Stimulated activated CD8-positive, alpha-beta memory T cell treated with anti-CD3 and anti-CD28 coated beads, Interleukin-12 subunit alpha, Interleukin-12 subunit beta, amount 100 ng/mL, for 1 hour (primary cell): ENCODE data around the gene UGT1A9.
"Not testable (repeated sequence)": the region's sequence is repeated elsewhere in the genome, so short reads cannot be mapped to it uniquely, and the experiment has no call there.

ENCODE experiments used
- DNase-seq: peaks from one replicate; pipeline ENCODE4 v3.0.0-alpha.2; 2020; ENCODE audit warnings: low read depth

UGT1A9 gene

DNA sequence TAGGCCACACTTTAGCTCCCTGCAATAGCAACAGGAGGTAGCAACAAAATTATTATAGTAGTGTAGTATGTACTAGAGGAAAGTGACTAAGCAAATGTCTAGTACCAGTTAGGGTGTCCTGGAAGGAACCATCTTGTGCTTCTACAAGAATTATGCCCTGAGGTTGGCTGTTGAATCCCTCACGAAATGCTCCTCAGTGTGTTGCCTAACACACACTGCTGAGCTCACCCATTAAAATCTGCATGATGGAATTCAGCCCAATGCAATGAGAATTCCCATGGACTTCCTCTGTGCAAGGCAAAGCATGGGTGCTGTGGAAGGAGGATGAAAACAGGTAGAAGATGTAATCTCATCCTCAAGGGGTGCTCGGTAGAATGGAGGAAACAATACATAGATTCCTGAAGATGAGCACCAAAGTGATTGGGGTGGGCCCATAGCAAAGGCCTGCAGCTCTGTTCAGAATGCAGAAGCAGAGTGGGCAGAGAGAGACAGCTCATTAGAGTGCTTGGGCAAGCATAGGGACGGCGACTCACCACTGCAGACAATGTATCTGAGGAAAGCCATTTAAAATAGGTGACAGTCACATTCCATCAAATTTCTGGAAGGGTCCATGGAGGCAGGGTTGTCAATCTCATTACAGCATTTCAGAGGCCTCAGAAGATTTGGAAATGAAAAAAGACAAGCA lies 8.8 kb downstream of the UGT1A9 start:
- no peak for DNase-seq

DNA sequence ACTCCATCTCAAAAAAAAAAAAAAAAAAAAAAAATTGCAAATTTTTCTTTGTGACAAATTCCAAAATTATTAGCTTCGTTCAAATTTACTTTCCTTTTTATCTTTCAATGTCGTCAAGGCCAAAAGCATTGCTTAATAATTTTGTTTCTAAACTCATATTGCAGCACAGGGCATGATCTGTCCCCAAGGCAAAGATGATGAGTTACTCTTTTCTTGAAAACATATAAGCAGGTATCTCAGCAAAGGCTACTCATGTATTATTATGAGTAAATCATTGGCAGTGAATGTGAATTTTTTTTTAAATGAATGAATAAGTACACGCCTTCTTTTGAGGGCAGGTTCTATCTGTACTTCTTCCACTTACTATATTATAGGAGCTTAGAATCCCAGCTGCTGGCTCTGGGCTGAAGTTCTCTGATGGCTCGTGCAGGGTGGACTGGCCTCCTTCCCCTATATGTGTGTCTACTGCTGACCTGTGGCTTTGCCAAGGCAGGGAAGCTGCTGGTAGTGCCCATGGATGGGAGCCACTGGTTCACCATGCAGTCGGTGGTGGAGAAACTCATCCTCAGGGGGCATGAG lies 9.9 kb downstream of the UGT1A9 start, which contains the start of gene UGT1A7:
UGT1A7 (plus strand) TSS at position 381 of the 579 bp plus-strand sequence; CDS start at position 418, 37 bp downstream.
- DNase-seq: no peak

DNA sequence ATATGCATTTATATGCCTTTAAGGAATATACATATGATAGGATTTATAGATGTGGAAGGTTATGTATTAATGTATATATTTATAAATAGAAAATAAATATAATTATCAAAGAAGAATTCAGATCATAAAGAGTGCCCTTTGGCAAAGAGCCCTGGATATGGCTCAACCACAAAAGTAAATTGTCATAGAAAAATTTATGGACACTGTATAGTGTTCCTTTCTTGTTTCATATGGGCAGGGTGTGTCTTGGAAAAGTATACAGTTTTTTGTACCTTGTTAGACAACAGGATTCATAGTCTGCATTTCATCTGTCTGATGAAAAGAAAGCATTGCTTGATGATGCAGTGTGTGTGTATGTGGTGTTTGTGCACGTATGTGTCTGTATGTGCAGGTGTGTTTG lies 12.9 kb downstream of the UGT1A9 start:
- no peak for DNase-seq

DNA sequence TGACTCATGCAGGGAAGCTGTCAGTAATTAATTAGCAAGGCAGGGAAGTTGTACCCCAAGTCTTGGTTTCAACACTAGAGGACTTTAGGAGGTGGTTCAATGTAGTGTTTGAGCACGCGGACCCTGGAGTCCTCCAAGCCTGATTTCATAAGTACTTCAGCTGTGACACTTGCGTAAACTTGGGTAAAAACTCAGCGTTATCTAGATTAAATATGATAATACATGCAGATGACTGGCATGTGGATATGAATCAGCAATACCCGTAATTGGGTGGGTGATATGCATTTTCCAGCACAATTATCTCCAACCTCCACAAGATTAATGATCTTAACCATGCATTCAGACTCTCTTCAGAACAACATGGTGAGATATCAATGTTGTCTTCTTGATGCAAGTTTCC lies 15.2 kb downstream of the UGT1A9 start:
- DNase-seq: no peak

DNA sequence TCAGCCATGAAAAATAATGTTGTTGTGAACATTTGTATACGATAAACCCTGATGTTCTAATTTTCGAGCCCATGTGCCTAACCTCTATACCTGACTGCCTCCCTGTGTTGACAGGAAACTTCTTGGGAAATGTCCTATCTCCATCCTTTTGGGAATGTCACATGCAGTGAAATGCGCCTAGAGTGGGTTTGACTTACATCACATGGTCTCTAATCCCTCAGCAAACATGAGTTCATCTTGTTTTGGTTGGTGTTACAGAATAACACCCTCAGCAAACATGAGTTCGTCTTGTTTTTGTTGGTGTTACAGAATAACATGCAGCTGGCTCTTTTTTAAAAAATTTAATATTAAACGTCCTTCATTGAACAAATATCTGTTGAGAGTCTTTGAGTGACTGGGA lies 16.6 kb downstream of the UGT1A9 start:
- DNase-seq: no peak

DNA sequence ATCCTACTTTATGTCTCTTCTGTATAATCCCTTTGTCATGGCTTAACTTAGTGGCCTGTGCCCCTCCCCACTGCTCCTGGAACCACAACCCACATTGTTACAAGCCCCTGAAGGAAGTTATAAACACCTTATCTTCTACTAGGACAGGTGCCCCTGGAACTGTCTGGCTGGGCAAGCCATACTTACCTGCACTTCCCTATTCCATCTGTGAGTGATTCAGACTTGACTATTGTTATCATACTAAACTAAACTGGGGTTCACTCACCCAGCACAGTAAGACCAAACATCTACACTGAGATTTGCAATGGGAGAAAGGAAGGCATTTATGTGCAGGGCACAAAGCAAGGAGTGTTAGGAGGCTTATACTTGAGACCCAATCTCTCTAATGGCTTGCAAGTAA lies 17.3 kb downstream of the UGT1A9 start:
- DNase-seq: no peak

DNA sequence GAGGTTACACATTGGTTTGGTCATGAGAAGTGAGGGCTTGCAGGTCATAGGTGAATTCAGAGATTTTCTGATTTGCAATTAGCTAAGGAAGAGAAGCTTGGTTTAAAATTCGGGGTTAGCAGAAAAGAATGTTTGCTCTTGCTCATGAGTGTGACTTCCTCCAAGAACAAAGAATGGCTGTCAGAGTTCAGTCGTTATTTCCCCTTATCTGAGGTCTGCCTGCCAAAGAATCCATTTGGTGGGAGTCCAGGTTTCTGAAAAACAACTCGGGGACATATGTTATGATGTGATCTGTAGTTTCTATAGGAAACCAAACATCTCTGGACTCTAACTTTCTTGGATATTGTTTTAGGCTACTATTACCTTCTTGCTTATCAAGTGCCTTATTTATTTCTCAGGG lies 17.8 kb downstream of the UGT1A9 start:
- DNase-seq: no peak

DNA sequence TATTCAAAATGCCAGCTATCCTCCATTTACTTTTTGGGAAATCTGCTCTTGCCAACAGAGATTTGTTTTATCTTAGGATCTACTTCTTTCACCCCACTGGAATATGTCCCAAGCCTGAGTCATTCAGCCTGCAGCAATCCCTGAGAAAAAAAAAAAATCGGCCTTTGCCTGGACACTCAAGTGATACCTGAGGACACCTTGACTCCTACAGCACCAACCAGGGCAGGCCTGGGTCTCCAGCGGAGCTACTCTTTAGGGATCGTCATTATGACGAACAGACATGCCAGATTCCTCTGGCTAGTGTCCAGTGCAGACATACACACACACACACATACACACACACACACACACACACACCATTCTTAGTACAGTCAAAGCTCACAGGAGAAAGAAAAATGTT lies 18.7 kb downstream of the UGT1A9 start:
- DNase-seq: no peak

DNA sequence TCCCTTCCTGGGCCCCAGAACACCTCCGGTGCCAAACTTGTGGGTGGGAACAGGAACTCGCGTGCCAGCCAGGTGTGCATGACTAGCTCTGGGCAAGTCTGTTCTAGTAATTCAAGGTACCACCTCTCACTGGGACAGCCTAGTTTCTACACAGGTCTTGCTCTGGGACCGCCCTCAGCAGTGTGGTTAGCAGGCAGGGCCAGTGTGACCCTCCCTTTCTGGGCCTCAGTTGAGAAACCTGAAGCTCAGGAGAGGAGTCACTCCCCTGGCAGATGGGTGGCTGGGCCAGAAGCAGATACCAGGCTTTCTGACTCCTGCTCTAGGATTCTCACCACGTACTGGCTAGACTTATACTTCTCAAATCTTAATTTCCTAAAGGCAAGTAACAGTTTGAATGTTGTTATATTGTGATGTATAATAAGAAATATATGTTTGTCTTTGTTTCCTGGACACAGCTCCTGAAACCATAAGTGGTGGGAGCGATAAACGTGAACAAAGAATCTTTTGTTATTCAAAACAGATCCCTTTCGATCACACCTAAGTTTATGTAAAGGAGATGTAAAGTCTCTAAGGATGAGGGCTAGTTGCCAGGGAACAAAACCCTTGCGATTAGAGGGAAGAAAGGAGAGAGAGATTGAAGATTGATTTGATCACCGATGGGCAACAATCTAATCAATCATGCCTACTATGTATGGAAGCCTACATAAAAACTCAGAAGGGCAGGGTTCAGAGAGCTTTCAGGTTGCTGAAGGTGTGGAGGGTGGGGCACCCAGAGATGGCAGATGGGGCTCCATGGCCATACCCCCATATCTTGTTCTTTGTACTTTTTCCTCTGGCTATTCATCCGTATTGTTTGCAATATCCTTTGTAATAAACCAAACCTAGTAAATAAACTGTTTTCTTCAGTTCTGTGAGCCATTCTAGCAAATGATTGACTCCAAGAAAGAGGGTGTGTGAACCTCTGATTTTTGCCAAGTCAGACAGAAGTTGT lies 20.0 kb downstream of the UGT1A9 start:
- DNase-seq: no peak

DNA sequence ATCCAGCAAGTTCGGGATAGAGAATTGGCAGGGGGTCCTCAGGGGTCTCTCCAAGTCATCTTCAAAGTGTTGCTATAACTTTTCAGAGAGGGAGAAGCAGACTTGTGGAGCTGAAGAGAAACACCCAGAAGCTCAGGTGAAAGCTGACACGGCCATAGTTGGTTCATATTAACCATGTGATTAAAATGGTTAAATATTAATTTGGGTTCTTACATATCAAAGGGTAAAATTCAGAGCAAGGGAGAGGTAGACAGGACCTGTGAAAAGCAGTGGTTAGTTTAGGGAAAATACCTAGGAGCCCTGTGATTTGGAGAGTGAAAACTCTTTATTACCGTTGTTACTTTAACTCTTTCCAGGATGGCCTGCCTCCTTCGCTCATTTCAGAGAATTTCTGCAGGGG lies 20.9 kb downstream of the UGT1A9 start, which contains the start of gene UGT1A6:
UGT1A6 (plus strand) TSS at position 243 of the 400 bp plus-strand sequence; CDS start at position 358, 115 bp downstream.
- DNase-seq: no peak

DNA sequence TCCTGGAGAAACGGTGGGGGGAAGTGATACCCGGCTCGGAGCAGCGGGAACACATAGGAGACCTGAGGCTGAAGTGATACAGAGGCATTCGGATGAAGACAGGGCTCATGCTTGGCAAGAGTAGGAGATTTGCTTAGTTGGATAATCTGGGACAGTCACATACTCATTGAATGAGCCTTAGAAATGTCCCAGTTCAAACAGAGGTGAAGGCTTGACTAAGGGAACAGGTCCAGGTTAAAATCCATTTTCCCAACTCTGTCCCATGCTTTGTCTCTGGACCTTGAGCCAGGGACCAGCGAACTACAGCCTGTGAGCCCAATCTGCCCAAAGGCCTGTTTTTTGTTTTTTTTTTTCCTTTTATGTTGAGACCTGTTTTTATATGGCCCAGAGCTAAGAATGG lies 22.3 kb downstream of the UGT1A9 start:
- DNase-seq: no peak

DNA sequence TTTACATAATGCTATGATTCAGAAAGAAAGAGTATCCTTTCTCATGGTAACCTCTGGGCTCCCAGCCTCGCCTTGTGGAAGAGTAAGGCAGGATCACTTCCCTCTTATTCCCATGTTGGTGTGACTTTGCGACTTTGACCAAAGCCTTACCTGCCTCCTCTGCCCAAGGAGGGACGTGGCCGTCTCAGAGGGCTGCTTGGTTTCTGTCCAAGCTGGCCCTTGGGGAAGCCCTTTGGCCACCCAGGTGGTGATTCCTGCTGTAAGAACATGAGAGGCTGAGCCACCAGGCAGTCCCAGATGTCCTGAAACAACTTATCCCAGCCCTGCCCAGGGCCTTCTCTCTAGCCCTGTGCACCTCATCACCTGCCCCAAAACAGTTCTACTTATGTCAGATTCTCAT lies 27.0 kb downstream of the UGT1A9 start:
- no peak for DNase-seq

DNA sequence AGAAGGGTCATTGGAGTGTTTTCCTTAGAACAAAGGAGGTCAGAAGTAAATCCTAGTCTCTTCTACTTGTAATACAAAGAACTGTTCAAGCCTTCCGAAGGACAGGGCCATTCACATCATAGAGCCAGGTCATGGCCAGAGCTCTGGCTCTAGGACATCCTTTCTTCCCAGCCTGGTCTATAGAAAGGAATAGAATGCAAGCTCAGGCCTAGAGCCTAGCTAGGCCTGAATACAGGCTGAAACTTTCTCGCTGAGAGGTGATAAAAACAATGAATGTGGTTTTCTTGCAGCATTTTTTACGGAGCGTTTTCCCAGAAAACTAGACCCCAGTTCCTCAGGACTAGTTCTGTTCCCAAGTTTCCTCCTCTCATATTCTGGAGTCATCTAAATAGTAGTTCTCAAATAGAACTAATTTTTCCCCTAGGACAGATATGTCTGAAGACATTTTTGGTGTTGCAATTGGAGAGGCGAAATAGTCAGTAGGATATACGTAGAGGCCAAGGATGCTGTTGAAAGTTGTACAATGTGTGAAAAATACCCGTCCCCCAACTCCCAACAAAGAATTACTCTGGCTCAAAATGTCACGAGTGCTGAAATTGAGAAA lies 27.8 kb downstream of the UGT1A9 start:
- DNase-seq: no peak

DNA sequence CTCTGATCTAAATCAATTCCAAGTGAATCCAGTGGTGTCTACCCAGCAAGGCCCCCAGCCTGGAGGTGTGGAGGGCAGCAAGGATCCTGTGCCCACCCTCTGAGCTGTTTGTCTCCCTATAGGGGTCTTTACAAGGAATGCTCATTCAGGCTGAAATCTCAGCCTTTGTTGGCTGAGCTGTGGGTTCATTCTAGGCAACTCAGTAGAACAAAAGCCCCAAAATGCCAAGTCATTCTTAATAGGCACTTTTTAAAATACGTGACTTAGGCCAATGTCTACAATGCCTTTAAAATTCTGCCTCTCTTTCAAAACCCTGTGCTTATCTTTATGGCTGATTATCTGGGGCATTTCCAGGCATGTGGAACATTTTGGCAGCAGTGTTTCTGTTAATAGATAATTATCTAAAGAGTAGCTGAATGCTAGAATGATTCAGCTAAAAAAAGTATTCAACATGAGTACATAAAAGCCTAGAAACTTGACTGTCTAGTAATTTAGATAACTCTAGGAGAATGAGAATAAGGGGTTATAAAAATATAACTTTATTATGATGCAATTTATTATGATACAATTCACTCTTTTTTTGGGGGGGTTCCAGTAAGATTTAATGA lies 28.4 kb downstream of the UGT1A9 start:
- DNase-seq: no peak

DNA sequence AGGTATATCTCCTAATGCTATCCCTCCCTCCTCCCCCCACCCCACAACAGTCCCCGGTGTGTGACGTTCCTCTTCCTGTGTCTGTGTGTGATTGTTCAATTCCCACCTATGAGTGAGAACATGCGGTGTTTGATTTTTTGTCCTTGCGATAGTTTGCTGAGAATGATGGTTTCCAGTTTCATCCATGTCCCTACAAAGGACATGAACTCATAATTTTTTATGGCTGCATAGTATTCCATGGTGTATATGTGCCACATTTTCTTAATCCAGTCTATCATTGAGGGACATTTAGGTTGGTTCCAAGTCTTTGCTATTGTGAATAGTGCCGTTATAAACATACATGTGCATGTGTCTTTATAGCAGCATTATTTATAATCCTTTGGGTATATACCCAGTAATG lies 29.1 kb downstream of the UGT1A9 start:
- DNase-seq: not testable (repeated sequence)

DNA sequence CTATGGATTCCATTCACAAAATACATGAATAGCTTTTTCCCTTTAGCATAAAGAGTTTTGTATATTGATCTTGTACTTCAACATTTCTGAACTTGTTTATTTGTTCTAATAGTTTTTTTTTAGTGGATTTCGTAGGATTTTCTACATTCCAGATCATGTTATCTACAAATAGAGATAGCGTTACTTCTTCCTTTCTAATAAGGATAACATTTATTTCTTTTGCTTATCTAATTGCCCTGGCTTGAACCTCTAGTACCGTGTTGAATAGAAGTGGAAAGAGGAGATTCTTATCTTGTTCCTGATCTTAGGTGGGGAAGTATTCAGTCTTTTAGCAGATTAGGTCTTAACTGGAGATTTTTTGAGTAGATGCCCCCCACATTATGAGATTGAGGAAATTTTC lies 30.5 kb downstream of the UGT1A9 start:
- no peak for DNase-seq

DNA sequence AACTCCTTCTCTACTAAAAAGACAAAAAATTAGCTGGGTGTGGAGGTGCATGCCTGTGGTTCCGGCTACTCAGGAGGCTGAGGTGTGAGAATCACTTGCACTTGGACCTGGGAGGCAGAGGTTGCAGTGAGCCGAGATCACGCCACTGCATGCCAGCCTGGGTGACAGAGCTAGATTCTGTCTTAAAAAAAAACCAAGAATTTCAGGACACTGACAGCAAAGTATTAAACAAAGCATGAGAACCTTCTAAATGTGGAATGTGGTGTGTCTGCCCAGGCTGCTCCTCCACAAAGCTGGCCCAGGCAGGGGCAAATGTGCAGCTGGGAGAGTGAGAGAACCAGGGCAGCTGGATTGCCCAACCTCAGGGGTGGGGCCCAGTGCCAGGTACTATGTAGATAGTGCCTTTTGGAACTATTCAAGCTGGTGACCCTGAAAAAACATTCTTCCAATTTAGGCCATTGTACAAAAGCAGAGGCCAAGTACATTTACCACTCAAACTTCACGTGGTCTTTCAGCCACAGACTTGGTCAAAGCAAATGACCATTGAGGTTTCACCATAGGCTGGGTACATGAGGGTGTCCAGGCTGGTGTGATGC lies 34.3 kb downstream of the UGT1A9 start:
- no peak for DNase-seq

DNA sequence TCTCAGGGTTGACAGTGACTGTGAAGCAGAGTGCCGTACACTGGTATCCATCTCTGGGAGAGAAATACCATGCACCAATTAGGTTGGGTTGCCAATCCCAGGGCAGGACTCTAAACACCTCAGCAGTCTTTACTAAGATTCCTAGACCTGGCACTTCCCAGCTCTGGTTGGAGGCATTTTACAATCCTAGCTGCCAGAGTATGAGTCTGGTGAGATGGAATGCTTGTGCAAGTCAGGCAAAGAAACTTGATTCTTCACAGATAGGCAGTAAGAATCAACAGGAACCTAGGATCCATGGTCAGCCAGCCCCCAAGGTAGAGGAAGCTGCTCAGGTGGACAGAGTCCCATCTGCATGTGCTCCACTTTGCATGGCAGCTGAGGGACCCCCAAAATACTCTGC lies 35.0 kb downstream of the UGT1A9 start:
- no peak for DNase-seq

DNA sequence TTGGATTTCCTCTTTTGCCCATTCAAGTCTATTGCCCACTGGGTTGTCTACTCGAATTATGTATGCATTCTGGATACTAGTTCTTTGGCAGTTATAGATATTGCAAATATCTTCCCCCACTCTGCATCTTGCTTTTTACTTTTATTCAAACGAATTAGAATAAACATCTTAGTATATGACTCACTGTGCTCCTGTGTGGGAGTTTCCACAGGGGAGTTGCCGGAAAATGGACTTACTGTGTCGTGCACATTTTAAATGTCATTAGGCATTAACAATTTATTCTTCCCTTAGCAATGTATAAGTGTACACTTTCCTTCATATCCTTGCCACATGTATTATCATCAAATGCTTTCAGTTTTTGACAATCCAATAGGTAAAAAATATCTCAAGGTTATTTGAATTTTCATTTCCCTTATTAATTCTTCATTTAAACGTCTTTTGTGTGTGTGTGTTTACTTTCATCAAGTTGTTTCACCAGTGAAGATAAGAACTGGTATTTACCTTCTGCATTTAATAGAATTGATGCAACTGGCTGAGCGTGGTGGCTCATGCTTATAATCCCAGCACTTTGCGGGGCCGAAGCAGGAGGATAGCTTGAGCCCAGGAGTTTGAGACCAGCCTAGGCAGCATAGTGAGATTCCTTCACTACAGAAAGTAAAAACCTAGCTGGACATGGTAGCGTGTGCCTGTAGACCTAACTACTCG lies 36.4 kb downstream of the UGT1A9 start:
- DNase-seq: no peak

DNA sequence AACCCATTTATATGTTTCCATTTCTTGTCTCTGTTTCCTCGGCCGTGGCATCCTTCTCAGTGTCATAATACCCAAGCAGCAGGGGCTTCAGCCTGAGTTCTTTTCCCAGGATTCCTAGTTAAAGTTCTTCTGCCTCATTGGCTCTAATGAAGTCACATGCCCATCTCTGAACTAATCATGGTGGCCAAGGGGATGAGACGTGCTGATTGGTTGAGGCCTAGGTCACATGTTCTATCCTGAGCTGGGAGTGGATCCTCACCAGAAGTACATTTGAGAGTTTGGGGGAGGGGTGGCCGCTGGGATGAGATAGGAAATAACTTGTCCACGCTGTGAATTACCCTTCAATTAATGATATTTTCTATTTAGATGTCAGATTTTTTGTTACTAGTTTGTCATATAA lies 37.2 kb downstream of the UGT1A9 start:
- no peak for DNase-seq
